ENCODE data around the gene NKPD1. TPM values are rescaled to one million over a fixed set of nuclear protein-coding genes. Genes with fewer than 3 reads are reported as not detected.

Gene NKPD1
- total RNA-seq, 6 experiments from 2014 or later: 0.07 to 0.17 (median 0.07) TPM; not detected in 1

DNA sequence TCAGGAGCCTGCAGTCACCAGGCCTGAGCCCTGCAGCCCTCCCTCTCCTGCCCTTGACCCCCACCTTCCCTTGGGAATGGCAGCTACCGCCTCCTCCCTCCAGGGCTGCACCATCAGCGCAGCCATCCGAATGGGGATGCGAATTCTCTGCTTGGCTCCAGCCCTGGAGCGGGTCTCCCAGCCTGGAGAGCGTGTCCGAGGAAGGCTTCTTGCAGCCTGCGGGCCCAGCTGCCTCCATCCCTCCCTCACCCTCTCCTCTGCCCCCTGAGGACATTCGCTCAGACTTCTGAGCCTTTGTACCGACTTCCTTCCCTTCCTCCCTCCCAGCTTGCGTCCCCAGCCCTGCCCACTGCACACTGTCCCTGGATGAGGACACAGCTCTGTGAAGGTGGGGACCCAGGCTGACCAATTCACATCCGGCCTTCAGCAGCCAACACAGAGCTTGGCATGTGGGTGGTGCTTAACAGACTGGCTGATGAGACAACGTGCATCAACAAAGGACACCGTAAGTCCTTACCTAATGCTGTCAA is 6.0 kb upstream of the NKPD1 start:
- H3K27me3 Mint-ChIP-seq (ENCODE audit: insufficient read depth): peaks cover 9% of the 10 kb centered on the region
- no peak for DNase-seq
- TF ChIP-seq, protein P1, sequence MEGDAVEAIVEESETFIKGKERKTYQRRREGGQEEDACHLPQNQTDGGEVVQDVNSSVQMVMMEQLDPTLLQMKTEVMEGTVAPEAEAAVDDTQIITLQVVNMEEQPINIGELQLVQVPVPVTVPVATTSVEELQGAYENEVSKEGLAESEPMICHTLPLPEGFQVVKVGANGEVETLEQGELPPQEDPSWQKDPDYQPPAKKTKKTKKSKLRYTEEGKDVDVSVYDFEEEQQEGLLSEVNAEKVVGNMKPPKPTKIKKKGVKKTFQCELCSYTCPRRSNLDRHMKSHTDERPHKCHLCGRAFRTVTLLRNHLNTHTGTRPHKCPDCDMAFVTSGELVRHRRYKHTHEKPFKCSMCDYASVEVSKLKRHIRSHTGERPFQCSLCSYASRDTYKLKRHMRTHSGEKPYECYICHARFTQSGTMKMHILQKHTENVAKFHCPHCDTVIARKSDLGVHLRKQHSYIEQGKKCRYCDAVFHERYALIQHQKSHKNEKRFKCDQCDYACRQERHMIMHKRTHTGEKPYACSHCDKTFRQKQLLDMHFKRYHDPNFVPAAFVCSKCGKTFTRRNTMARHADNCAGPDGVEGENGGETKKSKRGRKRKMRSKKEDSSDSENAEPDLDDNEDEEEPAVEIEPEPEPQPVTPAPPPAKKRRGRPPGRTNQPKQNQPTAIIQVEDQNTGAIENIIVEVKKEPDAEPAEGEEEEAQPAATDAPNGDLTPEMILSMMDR (IDR thresholded peaks at IDR 0.05): no peak
- H3K4me3 Mint-ChIP-seq: no peak overlapping the region
- H3K36me3 Mint-ChIP-seq (ENCODE audit: low read depth): no peaks in the 10 kb centered on the region
- H3K9me3 Mint-ChIP-seq: no peaks in the 10 kb centered on the region
- peaks cover 8% of the 10 kb centered on the region for H3K4me1 Mint-ChIP-seq (ENCODE audit: low read depth)
- no peak overlapping the region for H3K27ac Mint-ChIP-seq

DNA sequence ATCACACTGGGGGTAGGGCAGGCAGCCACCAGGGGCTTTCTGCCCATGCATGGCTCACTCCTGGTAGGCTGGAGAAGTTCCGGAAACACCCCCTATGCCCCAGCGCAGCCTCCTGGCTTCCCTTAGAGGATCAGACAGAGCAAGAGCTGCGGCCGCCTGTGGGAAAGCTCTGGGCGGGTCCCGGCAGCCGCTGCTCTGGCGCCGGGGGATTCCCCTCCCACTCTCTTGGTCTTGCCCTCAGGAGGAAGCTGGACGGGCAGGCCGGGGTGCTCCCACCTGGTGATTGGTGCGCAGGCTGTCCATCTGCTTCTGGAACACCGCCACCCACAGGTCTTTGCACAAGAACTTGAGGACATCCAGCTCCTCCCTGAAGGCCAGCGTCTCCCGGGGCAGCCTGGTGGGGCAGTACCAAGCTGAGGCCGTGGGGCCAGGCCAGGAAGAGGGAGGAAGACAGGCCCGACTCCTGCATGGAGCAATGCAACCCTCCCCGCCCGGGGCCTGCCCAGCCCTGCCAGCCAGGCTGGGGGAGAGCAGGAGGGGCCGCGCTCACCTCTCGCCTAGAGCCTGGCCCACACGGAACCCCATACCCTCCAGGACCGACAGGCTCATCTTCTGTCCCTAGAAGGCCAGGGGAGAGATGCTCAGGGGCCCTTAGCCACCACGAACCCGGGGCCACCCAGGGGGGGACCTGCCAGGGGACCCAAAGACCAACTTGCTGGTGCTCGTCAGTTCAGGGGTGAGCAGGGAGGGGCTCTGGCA is 4.0 kb upstream of the NKPD1 start:
- Mint-ChIP-seq H3K4me1 (ENCODE audit: low read depth) (no peaks in the 10 kb centered on the region), H3K36me3 (ENCODE audit: low read depth) (no peaks in the 10 kb centered on the region), H3K9me3 (no peaks in the 10 kb centered on the region), H3K4me3 (no peak overlapping the region), H3K27me3 (ENCODE audit: insufficient read depth) (peaks cover 7% of the 10 kb centered on the region), H3K27ac (no peak overlapping the region)
- peak; percentile 68 for DNase-seq
- TF ChIP-seq, protein P1 (IDR thresholded peaks at IDR 0.05): peak; percentile 27; the same call in 1 of the 2 replicates

DNA sequence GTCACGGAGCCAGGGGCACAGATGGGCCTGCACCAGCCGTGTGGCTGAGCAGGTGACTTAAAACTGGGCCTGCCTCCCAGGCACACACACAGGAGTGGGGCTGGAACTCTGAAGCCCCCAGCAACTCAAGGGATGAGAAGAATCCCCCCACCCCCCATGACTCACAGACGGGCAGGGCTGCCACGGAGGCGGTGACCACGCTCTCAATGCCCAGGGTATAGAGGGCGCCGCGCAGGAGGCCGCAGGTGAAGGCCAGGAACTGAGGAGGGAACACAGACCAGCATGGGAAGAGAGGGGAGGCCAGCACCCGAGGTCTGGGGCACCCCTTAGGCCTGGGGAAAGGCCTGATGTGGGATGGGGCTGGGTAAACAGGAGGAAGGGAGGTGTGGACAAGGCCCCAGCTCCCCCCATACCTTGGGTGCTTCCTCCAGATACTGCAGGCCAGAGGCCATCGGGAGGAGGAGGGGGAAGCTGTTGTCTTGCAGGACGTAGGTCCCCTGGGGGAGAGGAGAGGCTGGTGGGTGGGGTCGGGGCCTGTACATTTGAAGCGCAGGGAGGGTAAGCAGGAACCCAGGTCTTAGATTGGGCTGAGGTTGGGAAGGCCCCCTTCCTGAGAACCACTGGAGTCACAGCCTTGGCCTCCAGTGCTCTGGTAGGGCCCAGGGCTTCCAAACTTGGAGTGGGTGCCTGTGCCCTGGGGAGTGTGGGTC is 3.1 kb upstream of the NKPD1 start:
- Mint-ChIP-seq H3K36me3 (ENCODE audit: low read depth) (no peaks in the 10 kb centered on the region), H3K27me3 (ENCODE audit: insufficient read depth) (peaks cover 5% of the 10 kb centered on the region; the same call in 1 of the 2 replicates), H3K4me1 (ENCODE audit: low read depth) (no peaks in the 10 kb centered on the region), H3K9me3 (no peaks in the 10 kb centered on the region), H3K4me3 (no peak overlapping the region), H3K27ac (no peak overlapping the region)
- TF ChIP-seq, protein P1 (IDR thresholded peaks at IDR 0.05): no peak
- DNase-seq: no peak

DNA sequence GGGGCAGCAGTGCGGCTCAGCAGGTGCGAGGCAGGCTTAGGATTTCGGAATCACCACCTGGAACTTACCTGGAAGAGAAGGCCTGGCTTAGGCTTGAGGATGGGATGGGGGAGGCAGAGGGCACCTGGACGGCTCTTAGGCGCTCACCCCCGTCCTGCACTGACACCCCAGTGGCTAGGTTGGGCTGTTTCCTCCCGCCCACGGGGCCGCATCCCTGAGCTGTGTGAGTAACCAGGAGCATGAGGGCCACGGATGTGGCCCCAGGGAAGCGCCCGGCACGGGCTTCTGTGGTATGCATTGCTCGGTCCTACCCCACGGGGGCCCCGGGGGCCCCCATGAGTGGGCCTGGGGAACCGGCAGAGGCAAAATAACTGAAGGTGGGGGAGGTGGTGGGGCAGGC is 2.4 kb upstream of the NKPD1 start:
- no peak for DNase-seq
- TF ChIP-seq, protein P1 (IDR thresholded peaks at IDR 0.05): no peak
- Mint-ChIP-seq H3K36me3 (ENCODE audit: low read depth) (no peaks in the 10 kb centered on the region), H3K4me1 (ENCODE audit: low read depth) (no peaks in the 10 kb centered on the region), H3K9me3 (no peaks in the 10 kb centered on the region), H3K27me3 (ENCODE audit: insufficient read depth) (peaks cover 6% of the 10 kb centered on the region), H3K27ac (no peak overlapping the region), H3K4me3 (no peak overlapping the region)

DNA sequence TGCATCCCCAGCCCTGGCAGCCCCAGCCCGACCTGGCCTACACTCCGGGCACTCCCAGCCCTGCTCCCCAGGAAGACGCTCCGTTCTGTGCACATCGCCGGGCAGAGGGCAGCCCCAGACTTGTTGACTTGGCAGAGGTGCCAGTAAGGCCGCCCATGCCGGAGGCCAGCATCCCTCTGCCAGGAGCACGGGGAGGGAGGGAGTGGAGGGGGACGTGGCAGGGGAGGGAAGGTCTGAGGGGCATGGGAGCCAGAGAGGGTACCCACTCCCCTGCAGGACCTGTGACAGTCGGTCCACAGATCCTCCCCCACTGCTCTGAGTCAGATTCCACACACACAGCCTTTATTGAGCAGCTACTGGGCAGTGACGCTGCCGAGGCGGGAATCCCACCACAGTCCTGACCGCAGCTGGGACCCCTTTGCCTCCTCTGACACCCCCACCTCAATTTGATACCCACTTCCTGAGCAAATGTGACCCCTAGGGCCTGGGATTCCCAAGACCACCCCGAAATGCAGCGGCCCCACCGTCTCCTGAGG is 1.9 kb upstream of the NKPD1 start:
- Mint-ChIP-seq H3K9me3 (no peaks in the 10 kb centered on the region), H3K27ac (no peak overlapping the region), H3K4me1 (ENCODE audit: low read depth) (no peaks in the 10 kb centered on the region), H3K4me3 (no peak overlapping the region), H3K27me3 (ENCODE audit: insufficient read depth) (peaks cover 7% of the 10 kb centered on the region), H3K36me3 (ENCODE audit: low read depth) (no peaks in the 10 kb centered on the region)
- no peak for DNase-seq
- TF ChIP-seq, protein P1 (IDR thresholded peaks at IDR 0.05): no peak
